Suprapubic skin (tissue), 4 donors: ENCODE results near the gene SPRED1. TPM values are rescaled to one million over a fixed set of nuclear protein-coding genes. Genes with fewer than 3 reads are reported as not detected.

Experiments used
- DNase-seq, 2 donors: peaks; one replicate each; pipeline ENCODE4 v3.0.0-alpha.2; 2019; ENCODE audit warnings: low spot score in 2 of 2
- H3K27ac ChIP-seq: fragments of 200-600 bp; sonication (generic); one replicate; pipeline ENCODE4 v1.5.1; 2019
- H3K27me3 ChIP-seq: fragments of 200-600 bp; sonication (generic); one replicate; pipeline ENCODE4 v1.5.1; 2019
- H3K36me3 ChIP-seq: fragments of 200-600 bp; sonication (generic); one replicate; pipeline ENCODE4 v1.5.1; 2019
- H3K4me1 ChIP-seq: fragments of 200-600 bp; sonication (generic); one replicate; pipeline ENCODE4 v1.5.1; 2019
- H3K4me3 ChIP-seq: fragments of 200-600 bp; sonication (generic); one replicate; pipeline ENCODE4 v1.5.1; 2019; ENCODE audit warnings: mild to moderate bottlenecking
- H3K9me3 ChIP-seq: fragments of 200-600 bp; sonication (generic); one replicate; pipeline ENCODE4 v1.5.1; 2019
- CTCF ChIP-seq, 2 donors: fragments of 200-600 bp in 1 of 2; fragments of 450-650 bp in 1 of 2; sonication (generic) in 1 of 2; IDR thresholded peaks; one replicate each; pipeline ENCODE4 v1.5.1; 2016 to 2019; ENCODE audit warnings: antibody characterized with exemption in 2 of 2, mild to moderate bottlenecking in 1 of 2, moderate library complexity in 1 of 2
- EP300 ChIP-seq: sonication (generic); formaldehyde crosslinking; IDR thresholded peaks from one replicate; pipeline ENCODE4 v1.6.1; 2017; ENCODE audit warnings: antibody characterized with exemption
- POLR2A ChIP-seq, 2 donors: fragments of 450-650 bp; IDR thresholded peaks; one replicate each; pipeline ENCODE4 v1.6.1; 2017; ENCODE audit warnings: antibody characterized with exemption in 2 of 2, mild to moderate bottlenecking in 2 of 2, moderate library complexity in 2 of 2
- POLR2AphosphoS5 ChIP-seq, 3 donors: sonication (generic); formaldehyde crosslinking; IDR thresholded peaks; one replicate each; pipeline ENCODE4 v1.6.1; 2017; ENCODE audit warnings: antibody characterized with exemption in 3 of 3
- WGBS: methylation state at CpG from one replicate; pipeline ENCODE4 v1.1.5; 2018; 5-methylcytosine and 5-hydroxymethylcytosine counted together
- total RNA-seq, 4 donors: library from RNA; depleted of rRNA; stranded (reverse); fragments of >200 nt; gene quantifications; one replicate each; pipeline ENCODE4 v1.1.0, GENCODE V29; 2016

SPRED1 gene
- total RNA-seq, 4 donors from 2014 or later: 8.8 to 17.6 (median 12.8) TPM

GRCh38 chr15:38398134-38398533 lies 145.5 kb downstream of the SPRED1 start:
- H3K27ac ChIP-seq: no peak overlapping the region
- TF ChIP-seq POLR2A (IDR thresholded peaks at IDR 0.05) (no peak), EP300 (no peak), POLR2AphosphoS5 (IDR thresholded peaks at IDR 0.05) (no peak), CTCF (IDR thresholded peaks at IDR 0.05) (no peak)
- DNase-seq: no peak

GRCh38 chr15:38401106-38401505 lies 148.5 kb downstream of the SPRED1 start:
- WGBS: 62% methylated on average over 6 of the region's 6 CpGs
- no peak for DNase-seq
- H3K27ac ChIP-seq: peak overlapping the region; percentile 54
- H3K4me1 ChIP-seq: peaks cover 9% of the 10 kb centered on the region
- no peaks in the 10 kb centered on the region for H3K9me3 ChIP-seq
- no peak for TF ChIP-seq EP300
- TF ChIP-seq POLR2A (IDR thresholded peaks at IDR 0.05): no peak
- no peak for TF ChIP-seq CTCF (IDR thresholded peaks at IDR 0.05)
- no peak overlapping the region for H3K4me3 ChIP-seq
- no peaks in the 10 kb centered on the region for H3K36me3 ChIP-seq
- no peaks in the 10 kb centered on the region for H3K27me3 ChIP-seq

More at GRCh38 chr15:38398134-38398533, 145.5 kb downstream of the SPRED1 start:
- Histone ChIP-seq H3K9me3 (no peaks in the 10 kb centered on the region), H3K4me1 (peaks cover 9% of the 10 kb centered on the region), H3K36me3 (no peaks in the 10 kb centered on the region), H3K27me3 (no peaks in the 10 kb centered on the region), H3K4me3 (no peak overlapping the region)
- 49% methylated on average over 2 of the region's 2 CpGs for WGBS

GRCh38 chr15:38401701-38402100 lies 149.1 kb downstream of the SPRED1 start:
- Histone ChIP-seq H3K9me3 (no peaks in the 10 kb centered on the region), H3K36me3 (no peaks in the 10 kb centered on the region), H3K27ac (peak overlapping the region; percentile 54), H3K27me3 (no peaks in the 10 kb centered on the region), H3K4me3 (no peak overlapping the region), H3K4me1 (peaks cover 9% of the 10 kb centered on the region)
- 56% methylated on average over 5 of the region's 5 CpGs for WGBS
- TF ChIP-seq POLR2A (IDR thresholded peaks at IDR 0.05) (no peak), EP300 (no peak)
- no peak for DNase-seq

- H3K9me3 ChIP-seq: no peaks in the 10 kb centered on the region
- WGBS: 69% methylated on average over 7 of the region's 7 CpGs
- TF ChIP-seq POLR2AphosphoS5 (IDR thresholded peaks at IDR 0.05) (no peak), CTCF (IDR thresholded peaks at IDR 0.05) (no peak), EP300 (no peak), POLR2A (IDR thresholded peaks at IDR 0.05) (no peak)
- H3K36me3 ChIP-seq: no peaks in the 10 kb centered on the region
- no peaks in the 10 kb centered on the region for H3K27me3 ChIP-seq
- no peak for DNase-seq
- H3K27ac ChIP-seq: no peak overlapping the region
- H3K4me1 ChIP-seq: no peaks in the 10 kb centered on the region
- no peak overlapping the region for H3K4me3 ChIP-seq
Measured at GRCh38 chr15:38406436-38406835, 153.8 kb downstream of the SPRED1 start.

Other genes with a start within 250 kb of the SPRED1 start
- 10 to 100 TPM in 3 of 4 donors, 1 to 10 TPM in 1; 9.4 to 48.3 (median 14.7) TPM for gene FAM98B, start 201.3 kb downstream of the SPRED1 start, total RNA-seq